ENCODE measurements around the gene RASGRF2.

DNA sequence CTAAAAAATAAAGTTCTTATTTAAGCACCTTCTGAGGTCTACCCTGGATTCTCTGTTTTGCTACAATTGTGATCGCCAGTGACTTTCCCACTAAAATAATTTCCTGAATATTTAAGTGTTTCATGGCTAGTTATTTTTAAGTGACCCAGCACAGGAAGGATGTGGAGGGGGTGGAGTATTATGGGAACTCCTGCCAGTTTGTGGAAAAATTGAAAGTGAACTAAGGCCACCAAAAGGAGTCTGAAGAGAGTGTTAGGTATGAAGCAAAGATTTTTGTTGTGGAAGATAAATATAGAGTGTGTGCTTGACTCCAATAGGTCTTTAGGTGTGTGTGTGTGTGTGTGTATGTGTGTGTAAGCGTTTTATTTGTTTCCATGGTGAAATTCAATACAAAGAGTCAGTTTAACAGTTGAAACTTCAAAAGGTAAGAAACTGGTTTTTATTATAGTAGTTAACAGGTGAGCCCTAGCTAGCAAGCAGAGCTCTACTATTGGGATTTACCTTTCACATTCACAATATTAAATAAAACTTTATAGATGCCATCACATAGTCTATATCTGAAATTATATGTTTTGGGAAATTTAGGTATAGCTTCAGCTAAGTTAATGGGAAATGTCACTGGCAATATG is 25.6 kb downstream of the RASGRF2 start:
- TF ChIP-seq, protein P1, sequence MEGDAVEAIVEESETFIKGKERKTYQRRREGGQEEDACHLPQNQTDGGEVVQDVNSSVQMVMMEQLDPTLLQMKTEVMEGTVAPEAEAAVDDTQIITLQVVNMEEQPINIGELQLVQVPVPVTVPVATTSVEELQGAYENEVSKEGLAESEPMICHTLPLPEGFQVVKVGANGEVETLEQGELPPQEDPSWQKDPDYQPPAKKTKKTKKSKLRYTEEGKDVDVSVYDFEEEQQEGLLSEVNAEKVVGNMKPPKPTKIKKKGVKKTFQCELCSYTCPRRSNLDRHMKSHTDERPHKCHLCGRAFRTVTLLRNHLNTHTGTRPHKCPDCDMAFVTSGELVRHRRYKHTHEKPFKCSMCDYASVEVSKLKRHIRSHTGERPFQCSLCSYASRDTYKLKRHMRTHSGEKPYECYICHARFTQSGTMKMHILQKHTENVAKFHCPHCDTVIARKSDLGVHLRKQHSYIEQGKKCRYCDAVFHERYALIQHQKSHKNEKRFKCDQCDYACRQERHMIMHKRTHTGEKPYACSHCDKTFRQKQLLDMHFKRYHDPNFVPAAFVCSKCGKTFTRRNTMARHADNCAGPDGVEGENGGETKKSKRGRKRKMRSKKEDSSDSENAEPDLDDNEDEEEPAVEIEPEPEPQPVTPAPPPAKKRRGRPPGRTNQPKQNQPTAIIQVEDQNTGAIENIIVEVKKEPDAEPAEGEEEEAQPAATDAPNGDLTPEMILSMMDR (conservative IDR thresholded peaks at IDR 0.05): no peak
- no peak for TF ChIP-seq EZH2 (IDR thresholded peaks at IDR 0.05; ENCODE audit: low read depth)
